ENCODE measurements around the gene RNASE11. TPM values are rescaled to one million over a fixed set of nuclear protein-coding genes. Genes with fewer than 3 reads are reported as not detected.

The RNASE11 gene
- total and polyA plus RNA-seq, 2 donors (not counting 3 experiments of a cell fraction or from before 2014, with no cell fraction given) = not detected

- H2AFZ ChIP-seq (ENCODE audit: low read depth, low read length) = peak overlapping the region; percentile 11
- peak; percentile 59 for DNase-seq (ENCODE audit: low read depth, low spot score)
- no TSS peak for BruUV-seq (replicated peaks)
- intact Hi-C loops (cut with micrococcal nuclease) = loop anchor here (5.0 kb wide), 1 partner anchor 171 kb away; the partner anchor contains the start of gene RNASE1
- H3K9me1 ChIP-seq (replicated peaks; ENCODE audit: control insufficient read depth, extremely low read depth, insufficient read depth, low read length) = no peaks in the 10 kb centered on the region
- dilution Hi-C loops (cut with MboI; ENCODE audit: extremely low pct_ligation_motif_present, low sequenced_read_pairs) = no loop called here
- POLR2A ChIA-PET = interaction anchor here (0.5 kb wide), 1 partner anchor 289 kb away, joined by 7 read pairs; no protein-coding TSS in a partner anchor
- H3K9me3 ChIP-seq (replicated peaks; ENCODE audit: control insufficient read depth, insufficient read depth, low read length) = no peaks in the 10 kb centered on the region
- H3K27me3 ChIP-seq (ENCODE audit: control insufficient read depth in 2 of 2, insufficient read depth in 2 of 2, low read length in 2 of 2) = peaks cover 31 to 52% of the 10 kb centered on the region in 2 experiments
- FAIRE-seq = peak; percentile 81
- H3K4me1 ChIP-seq (ENCODE audit: control insufficient read depth, extremely low read depth, insufficient read depth, low read length) = peaks cover 28% of the 10 kb centered on the region
- peak overlapping the region; percentile 87 for H3K4me2 ChIP-seq (ENCODE audit: insufficient read depth, low read length)
- TF ChIP-seq CTCF (IDR thresholded peaks at IDR 0.05; ENCODE audit: extremely low read depth in 1 of 2, insufficient read depth in 1 of 2, low read depth in 1 of 2, low read length in 2 of 2) = no peak
- no peak for TF ChIP-seq GATA2 (IDR thresholded peaks at IDR 0.05; ENCODE audit: insufficient read depth, insufficient read length, low read depth, low read length)
- no peak for TF ChIP-seq FOS (IDR thresholded peaks at IDR 0.05; ENCODE audit: borderline replicate concordance, insufficient read depth, low read length)
- TF ChIP-seq POLR2AphosphoS5 (IDR thresholded peaks at IDR 0.05; ENCODE audit: insufficient read depth, low read depth, low read length) = no peak
- no peak for TF ChIP-seq JUN (IDR thresholded peaks at IDR 0.05; ENCODE audit: borderline replicate concordance, insufficient read depth, insufficient read length, low read depth)
- TF ChIP-seq POLR2A (IDR thresholded peaks at IDR 0.05; ENCODE audit: low read depth, low read length) = no peak
- no peak for TF ChIP-seq MYC (IDR thresholded peaks at IDR 0.05; ENCODE audit: low read depth, low read length)
- no peaks in the 10 kb centered on the region for H3K79me2 ChIP-seq (ENCODE audit: control insufficient read depth, insufficient read depth, low read length)
- H3K9ac ChIP-seq (replicated peaks; ENCODE audit: extremely low read depth, insufficient read depth, low read length) = no peak overlapping the region
- H4K20me1 ChIP-seq (replicated peaks; ENCODE audit: control insufficient read depth, extremely low read depth, insufficient read depth, low read length) = no peaks in the 10 kb centered on the region
- CTCF ChIA-PET = interaction anchor here (1.6 to 3.0 kb wide), 3 partner anchors 17 to 60 kb away, joined by 6 to 20 read pairs (median 17); no protein-coding TSS in a partner anchor
- no peak overlapping the region for H3K27ac ChIP-seq (ENCODE audit: insufficient read depth, low read depth, low read length)
- H3K36me3 ChIP-seq (ENCODE audit: control insufficient read depth in 2 of 2, extremely low read depth in 1 of 2, insufficient read depth in 2 of 2, low read length in 2 of 2) = no peaks in the 10 kb centered on the region
- peak overlapping the region in 2 of 3 experiments; percentile 1 to 61 for H3K4me3 ChIP-seq (replicated peaks in 1 of 3; ENCODE audit: insufficient read depth in 1 of 3, low read depth in 1 of 3, low read length in 3 of 3)
These were observed 43.5 kb upstream of the RNASE11 start for GRCh38 chr14:20631023-20631879.
